Measurements from ENCODE around the gene TMIGD2.

- TF ChIP-seq, protein P1, sequence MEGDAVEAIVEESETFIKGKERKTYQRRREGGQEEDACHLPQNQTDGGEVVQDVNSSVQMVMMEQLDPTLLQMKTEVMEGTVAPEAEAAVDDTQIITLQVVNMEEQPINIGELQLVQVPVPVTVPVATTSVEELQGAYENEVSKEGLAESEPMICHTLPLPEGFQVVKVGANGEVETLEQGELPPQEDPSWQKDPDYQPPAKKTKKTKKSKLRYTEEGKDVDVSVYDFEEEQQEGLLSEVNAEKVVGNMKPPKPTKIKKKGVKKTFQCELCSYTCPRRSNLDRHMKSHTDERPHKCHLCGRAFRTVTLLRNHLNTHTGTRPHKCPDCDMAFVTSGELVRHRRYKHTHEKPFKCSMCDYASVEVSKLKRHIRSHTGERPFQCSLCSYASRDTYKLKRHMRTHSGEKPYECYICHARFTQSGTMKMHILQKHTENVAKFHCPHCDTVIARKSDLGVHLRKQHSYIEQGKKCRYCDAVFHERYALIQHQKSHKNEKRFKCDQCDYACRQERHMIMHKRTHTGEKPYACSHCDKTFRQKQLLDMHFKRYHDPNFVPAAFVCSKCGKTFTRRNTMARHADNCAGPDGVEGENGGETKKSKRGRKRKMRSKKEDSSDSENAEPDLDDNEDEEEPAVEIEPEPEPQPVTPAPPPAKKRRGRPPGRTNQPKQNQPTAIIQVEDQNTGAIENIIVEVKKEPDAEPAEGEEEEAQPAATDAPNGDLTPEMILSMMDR (IDR thresholded peaks at IDR 0.05; ENCODE audit: low read depth, low read length, poor library complexity, severe bottlenecking), result no peak
- no peak for TF ChIP-seq EZH2phosphoT487 (IDR thresholded peaks at IDR 0.05; ENCODE audit: borderline replicate concordance, low read length)
Observed at GRCh38 chr19:4329858-4330257, 27.7 kb upstream of the TMIGD2 start.
